T-helper 2 cell treated with Interferon-gamma antibody and Interleukin-4, amounts not matched to agents 5 μg/mL and 100 μg/mL, for 36 hours (primary cell): ENCODE data around the gene ADAMTS15.

Experiments used
- DNase-seq: peaks from one replicate; pipeline ENCODE4 v3.0.0; 2021; ENCODE audit warnings: low spot score
- H3K27ac Mint-ChIP-seq: one replicate; pipeline ENCODE4 v1.8.0; 2021; ENCODE audit warnings: mild to moderate bottlenecking, mixed read lengths
- H3K27me3 Mint-ChIP-seq: one replicate; pipeline ENCODE4 v1.8.0; 2021; ENCODE audit warnings: low read depth, mixed read lengths
- H3K36me3 Mint-ChIP-seq: one replicate; pipeline ENCODE4 v1.8.0; 2021; ENCODE audit warnings: low read depth, mixed read lengths
- H3K4me1 Mint-ChIP-seq: one replicate; pipeline ENCODE4 v1.8.0; 2021; ENCODE audit warnings: low read depth, mixed read lengths
- H3K4me3 Mint-ChIP-seq: one replicate; pipeline ENCODE4 v1.8.0; 2022; ENCODE audit warnings: mild to moderate bottlenecking, moderate library complexity, mixed read lengths
- H3K9me3 Mint-ChIP-seq: one replicate; pipeline ENCODE4 v1.8.0; 2021; ENCODE audit warnings: mixed read lengths

ADAMTS15 gene

DNA sequence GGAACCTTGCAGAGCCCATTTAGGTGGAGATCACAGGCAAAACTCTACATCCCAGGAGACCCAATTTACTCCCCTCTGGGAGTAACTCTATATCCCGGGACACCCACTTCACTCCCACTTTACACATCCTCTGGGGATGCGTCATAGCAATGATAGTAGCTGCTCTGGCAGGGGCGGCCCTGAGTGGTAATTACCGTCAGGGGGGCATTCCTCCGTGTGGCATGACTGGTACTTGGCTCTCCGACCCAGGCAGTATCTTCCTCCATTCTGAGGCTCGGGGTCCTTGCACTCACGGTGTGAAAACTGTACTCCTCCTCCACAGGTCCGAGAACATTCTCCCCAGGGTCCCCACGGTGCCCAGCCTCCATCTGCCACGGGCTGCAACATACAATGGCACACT lies 37.2 kb upstream of the ADAMTS15 start:
- Mint-ChIP-seq H3K27me3 (no peaks in the 10 kb centered on the region), H3K4me3 (no peak overlapping the region), H3K4me1 (no peaks in the 10 kb centered on the region), H3K36me3 (no peaks in the 10 kb centered on the region), H3K27ac (no peak overlapping the region), H3K9me3 (no peaks in the 10 kb centered on the region)
- no peak for DNase-seq

DNA sequence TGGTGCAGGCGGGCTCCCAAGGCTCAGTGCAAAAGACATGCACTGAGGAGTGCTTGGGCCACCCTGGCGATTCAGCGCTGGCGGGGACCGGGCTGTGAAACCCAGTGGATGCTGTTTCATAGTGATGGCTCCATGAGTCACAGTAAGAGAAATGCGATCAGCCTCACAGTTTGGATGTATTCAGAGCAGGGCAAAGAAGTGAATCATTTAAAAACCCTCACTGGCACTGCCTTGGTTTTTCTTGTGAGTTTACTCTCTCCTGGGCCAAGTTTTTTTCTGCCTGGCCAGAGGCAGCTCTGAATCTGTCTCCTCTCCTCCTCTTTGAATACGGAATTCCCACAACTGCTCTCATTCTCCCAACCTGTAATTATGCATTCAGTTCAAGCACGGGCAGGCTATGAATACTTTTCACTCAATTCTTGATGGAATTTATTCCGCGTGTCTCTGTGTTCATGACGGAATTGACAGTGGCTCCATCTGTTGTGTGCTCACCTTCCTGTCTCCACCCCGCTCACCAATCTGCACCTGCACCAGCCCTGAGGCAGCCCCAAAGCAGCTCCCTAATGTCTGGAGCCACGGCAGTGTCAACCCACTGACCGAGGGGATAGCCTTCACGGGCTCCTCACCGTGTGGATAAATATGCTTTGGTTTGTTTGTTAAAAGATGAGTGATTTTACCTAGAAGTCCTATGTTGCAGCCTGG lies 34.9 kb upstream of the ADAMTS15 start:
- H3K36me3 Mint-ChIP-seq: no peaks in the 10 kb centered on the region
- no peak for DNase-seq
- H3K27me3 Mint-ChIP-seq: no peaks in the 10 kb centered on the region
- H3K27ac Mint-ChIP-seq: no peak overlapping the region
- no peaks in the 10 kb centered on the region for H3K4me1 Mint-ChIP-seq
- H3K4me3 Mint-ChIP-seq: no peak overlapping the region
- H3K9me3 Mint-ChIP-seq: no peaks in the 10 kb centered on the region

DNA sequence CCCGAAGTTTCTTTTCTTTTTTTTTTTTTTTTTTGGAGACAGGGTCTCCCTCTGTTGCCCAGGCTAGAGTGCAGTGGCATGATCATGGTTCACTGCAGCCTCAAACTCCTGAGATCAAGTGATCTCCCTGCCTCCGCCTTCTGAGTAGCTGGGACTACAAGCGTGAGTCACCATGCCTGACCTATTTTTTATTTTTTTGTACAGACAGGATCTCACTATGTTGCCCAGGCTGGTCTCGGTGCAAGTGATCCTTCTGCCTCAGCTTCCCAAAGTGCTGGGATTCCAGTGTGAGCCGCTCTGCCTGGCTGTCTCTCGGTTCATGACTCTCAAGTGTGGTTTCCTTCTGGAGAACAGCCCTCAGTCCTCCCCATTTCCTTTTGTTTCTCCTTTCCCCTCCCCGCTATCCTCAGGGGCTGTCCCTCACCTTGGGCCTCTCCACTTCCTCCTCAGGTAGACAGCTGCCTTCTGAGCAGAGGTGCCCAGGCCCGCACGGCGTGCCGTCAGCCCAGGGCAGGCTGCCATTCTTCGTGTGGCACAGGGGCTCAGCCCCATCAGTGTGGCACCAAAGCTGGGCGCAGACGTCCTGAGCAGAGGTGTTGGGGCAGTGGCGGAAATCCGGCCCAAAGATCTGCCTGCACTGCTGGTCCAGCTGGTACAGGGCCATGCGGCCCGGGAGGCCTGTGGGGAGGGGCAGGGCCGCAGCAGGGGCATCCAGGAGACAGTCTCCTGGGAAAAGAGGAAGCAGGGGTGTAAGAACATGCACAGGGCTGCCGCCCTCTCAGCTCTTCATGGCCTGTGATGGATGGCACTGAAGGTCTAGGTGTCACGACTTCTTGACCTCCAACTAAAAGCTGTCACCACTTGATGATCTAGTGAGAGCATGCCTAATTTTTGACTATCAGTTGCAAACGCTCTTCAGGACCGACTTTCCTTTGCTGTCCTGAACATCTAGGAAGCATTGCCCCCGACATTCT lies 34.1 kb upstream of the ADAMTS15 start:
- H3K9me3 Mint-ChIP-seq: no peaks in the 10 kb centered on the region
- no peak for DNase-seq
- H3K27me3 Mint-ChIP-seq: no peaks in the 10 kb centered on the region
- no peaks in the 10 kb centered on the region for H3K36me3 Mint-ChIP-seq
- H3K27ac Mint-ChIP-seq: no peak overlapping the region
- H3K4me3 Mint-ChIP-seq: no peak overlapping the region
- H3K4me1 Mint-ChIP-seq: no peaks in the 10 kb centered on the region

DNA sequence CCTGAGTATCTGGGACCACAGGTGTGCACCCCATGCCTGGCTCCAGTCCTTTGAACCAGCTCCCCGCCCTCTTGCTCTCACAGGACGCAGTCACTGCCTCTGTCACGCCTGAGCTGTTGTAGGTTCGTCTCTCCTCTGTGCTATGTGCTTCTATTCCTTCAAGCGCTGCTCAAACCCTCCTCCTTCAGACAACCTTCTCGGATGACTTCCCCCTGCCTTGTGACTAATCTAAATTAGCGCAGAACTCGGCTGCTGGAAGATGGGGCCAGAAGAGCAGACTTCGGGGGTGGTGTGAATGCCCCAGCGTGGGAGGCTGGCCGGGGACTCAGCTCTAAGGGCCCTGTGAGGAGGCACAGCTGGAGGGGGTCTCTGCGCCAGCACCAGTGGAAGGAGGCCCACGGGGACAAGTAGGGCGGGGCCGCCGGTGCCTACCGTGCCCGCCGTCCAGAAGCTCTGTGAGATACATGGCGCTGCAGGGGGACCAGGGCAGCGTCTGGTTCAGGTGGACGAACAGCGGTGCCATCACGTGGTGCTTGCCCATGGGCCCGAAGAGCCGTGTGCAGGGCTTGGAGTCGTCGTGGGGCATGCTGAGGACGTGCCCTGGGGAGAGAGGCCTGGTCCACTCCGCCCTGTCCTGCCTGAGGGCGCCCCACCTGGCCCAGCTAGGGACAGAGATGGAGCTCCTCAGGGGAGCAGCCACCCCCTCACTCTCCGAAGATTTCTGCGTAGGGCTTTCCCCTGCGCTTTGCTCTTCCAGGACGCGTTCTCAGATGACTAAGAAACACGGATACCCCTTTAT lies 32.5 kb upstream of the ADAMTS15 start:
- H3K4me1 Mint-ChIP-seq: no peaks in the 10 kb centered on the region
- no peaks in the 10 kb centered on the region for H3K9me3 Mint-ChIP-seq
- H3K4me3 Mint-ChIP-seq: no peak overlapping the region
- peaks cover 1% of the 10 kb centered on the region for H3K27me3 Mint-ChIP-seq
- DNase-seq: no peak
- H3K36me3 Mint-ChIP-seq: no peaks in the 10 kb centered on the region
- no peak overlapping the region for H3K27ac Mint-ChIP-seq

DNA sequence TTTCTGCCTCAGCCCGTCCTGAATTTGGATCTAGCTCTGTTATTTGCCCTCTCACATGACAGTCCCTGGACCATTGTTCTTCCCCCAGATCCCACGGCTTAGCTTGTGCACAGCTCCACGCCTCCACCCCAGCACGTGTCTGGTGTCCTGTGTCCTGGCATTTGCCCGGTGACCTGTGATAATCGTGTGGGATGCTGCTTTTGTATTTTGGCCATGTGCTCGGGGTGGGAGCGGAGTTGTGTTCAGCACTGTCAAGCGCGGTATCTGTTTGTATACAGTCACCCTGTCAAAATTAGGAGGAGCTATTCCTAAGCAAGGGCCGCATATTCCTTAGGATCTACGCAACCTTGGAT lies 31.9 kb upstream of the ADAMTS15 start:
- no peak overlapping the region for H3K27ac Mint-ChIP-seq
- DNase-seq: no peak
- no peaks in the 10 kb centered on the region for H3K36me3 Mint-ChIP-seq
- H3K4me3 Mint-ChIP-seq: no peak overlapping the region
- H3K27me3 Mint-ChIP-seq: peaks cover 2% of the 10 kb centered on the region
- no peaks in the 10 kb centered on the region for H3K9me3 Mint-ChIP-seq
- H3K4me1 Mint-ChIP-seq: no peaks in the 10 kb centered on the region

DNA sequence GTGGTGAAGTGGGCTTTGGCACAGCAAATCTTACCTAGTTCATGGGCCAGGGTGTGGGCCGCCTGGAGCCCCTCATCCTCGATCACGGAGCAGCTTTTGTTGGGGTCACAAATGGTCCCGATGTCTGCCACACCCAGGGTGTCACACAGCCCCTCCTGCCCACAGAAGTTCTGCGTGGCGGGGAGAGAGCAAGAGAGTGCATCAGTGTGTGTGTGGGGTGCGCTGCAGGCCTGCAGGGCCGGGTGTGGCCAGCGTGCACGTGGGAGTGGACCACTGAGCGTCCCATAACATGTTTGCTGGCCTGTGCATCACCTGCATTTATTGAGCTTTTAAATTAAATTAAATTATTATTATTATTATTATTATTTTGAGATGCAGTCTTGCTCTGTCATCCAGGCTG lies 31.5 kb upstream of the ADAMTS15 start:
- Mint-ChIP-seq H3K27me3 (peaks cover 2% of the 10 kb centered on the region), H3K4me1 (no peaks in the 10 kb centered on the region), H3K9me3 (no peaks in the 10 kb centered on the region), H3K36me3 (no peaks in the 10 kb centered on the region), H3K27ac (no peak overlapping the region), H3K4me3 (no peak overlapping the region)
- no peak for DNase-seq

DNA sequence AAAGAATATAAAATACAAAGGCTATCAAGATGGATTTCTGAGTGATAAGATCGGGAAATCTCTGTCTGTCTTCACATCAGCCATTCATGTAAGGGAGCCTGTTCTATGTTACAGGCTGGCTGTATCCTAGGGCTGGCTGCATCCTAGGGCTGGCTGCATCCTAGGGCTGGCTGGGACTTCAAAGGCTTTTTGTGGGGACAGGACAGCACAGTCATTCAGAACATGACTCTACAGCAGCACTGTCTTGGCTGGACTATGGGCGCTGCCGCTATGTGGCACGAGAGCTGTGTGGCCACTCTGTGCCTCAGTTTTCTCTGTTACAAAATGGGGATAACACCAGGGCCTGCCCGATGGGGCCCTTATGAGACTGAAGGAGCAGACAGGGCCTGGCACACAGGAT lies 30.2 kb upstream of the ADAMTS15 start:
- peaks cover 4% of the 10 kb centered on the region for H3K27me3 Mint-ChIP-seq
- H3K27ac Mint-ChIP-seq: no peak overlapping the region
- no peak for DNase-seq
- H3K36me3 Mint-ChIP-seq: no peaks in the 10 kb centered on the region
- H3K4me1 Mint-ChIP-seq: no peaks in the 10 kb centered on the region
- no peaks in the 10 kb centered on the region for H3K9me3 Mint-ChIP-seq
- H3K4me3 Mint-ChIP-seq: no peak overlapping the region

DNA sequence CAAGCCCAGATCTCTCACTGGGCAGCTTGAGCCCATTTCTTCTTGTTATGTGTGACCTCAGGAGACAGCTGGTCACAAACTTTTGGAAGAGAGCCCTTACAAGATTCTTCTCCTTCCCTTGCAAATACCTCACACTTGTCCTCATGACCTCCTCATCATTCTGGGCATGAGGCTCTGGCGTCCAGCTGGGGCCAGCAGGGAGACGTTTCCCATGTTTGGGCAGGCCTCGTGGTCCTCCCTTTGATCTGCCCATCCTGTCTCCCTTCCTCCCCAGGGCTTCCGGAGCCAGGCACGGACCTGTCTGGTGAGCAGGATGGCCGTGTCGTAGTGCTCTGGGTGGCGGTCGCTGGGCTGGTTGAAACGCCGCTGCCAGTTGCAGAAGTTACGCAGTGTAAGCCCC lies 29.7 kb upstream of the ADAMTS15 start:
- no peaks in the 10 kb centered on the region for H3K9me3 Mint-ChIP-seq
- no peak overlapping the region for H3K4me3 Mint-ChIP-seq
- H3K36me3 Mint-ChIP-seq: no peaks in the 10 kb centered on the region
- no peaks in the 10 kb centered on the region for H3K4me1 Mint-ChIP-seq
- H3K27ac Mint-ChIP-seq: no peak overlapping the region
- H3K27me3 Mint-ChIP-seq: peaks cover 5% of the 10 kb centered on the region
- DNase-seq: no peak

DNA sequence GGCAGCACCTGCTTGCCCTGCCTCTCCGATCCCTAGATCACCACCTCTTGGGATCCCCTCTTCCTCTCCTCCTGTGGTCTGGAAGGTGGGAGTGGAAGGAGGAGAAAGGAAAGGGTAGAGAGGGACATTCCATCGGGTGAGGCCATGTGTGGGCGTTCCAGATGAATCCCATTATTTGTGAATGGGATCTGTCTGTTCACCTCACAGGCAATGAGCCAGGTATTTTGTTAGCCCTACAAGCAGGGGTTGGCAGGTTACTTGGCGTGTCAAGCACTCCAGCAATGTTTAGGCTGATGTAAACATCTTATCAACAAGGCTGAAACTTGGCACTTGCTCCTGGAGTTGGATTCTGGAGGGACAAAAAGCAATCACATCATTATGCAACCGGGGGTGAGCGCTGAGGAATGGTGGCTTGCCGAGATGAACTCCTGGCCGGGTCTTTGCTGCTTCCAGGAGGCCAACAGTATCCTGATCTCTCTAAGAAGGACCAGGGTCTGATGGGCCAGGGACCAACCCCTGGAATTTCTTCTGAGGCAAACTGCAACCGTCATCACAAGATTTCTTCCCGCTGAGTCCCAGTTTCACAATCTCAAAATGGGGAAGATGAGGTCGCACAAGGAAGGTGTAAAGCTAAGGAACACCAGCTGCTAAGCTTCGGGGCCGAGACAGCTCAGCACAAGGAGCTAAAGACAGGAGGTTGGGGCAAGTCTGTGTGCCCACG lies 27.8 kb upstream of the ADAMTS15 start:
- no peaks in the 10 kb centered on the region for H3K4me1 Mint-ChIP-seq
- no peak for DNase-seq
- no peak overlapping the region for H3K27ac Mint-ChIP-seq
- no peaks in the 10 kb centered on the region for H3K9me3 Mint-ChIP-seq
- no peaks in the 10 kb centered on the region for H3K36me3 Mint-ChIP-seq
- peaks cover 15% of the 10 kb centered on the region for H3K27me3 Mint-ChIP-seq
- no peak overlapping the region for H3K4me3 Mint-ChIP-seq

DNA sequence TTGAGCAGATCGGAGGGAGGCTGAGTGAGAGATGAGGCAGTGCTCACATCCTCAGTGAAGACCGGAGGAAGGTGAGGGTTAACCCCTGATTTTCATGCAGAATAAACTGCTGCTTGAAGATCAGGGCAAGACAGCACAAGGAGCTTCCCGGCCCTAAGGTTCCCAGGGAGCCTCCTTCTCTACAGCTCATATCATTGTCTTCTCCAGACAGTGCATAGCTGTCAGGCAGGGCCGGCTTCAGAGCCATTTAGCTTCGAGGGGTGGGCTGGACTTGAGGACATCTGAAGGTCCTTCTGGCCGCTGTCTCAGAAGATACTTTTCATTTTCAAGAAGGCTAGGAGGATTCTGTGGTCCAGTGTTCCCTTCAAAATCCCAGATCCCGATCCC lies 27.3 kb upstream of the ADAMTS15 start:
- Mint-ChIP-seq H3K27me3 (peaks cover 19% of the 10 kb centered on the region), H3K4me1 (no peaks in the 10 kb centered on the region), H3K27ac (no peak overlapping the region), H3K4me3 (no peak overlapping the region), H3K9me3 (no peaks in the 10 kb centered on the region), H3K36me3 (no peaks in the 10 kb centered on the region)
- DNase-seq: no peak

DNA sequence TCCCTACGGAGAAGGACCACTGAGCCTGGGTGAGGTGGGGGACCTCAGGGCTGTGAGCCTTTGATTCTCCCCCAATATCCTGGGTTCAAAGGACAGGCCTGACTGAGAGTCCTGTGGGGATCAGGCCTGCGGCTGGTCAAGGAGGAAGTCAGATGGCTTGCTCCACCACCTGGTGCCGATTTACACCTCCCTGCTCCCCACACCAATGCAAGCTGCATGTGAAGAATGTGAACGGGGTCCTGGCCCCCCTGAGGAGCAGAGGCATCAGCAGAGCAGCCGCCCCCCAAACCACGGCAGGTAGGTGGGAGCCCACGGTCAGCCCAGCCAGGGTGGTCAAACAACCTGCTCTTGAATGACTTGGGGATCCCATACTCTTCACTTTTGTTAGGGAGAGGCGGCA lies 26.7 kb upstream of the ADAMTS15 start:
- Mint-ChIP-seq H3K9me3 (no peaks in the 10 kb centered on the region), H3K4me1 (no peaks in the 10 kb centered on the region), H3K27me3 (peaks cover 24% of the 10 kb centered on the region), H3K4me3 (no peak overlapping the region), H3K27ac (no peak overlapping the region), H3K36me3 (no peaks in the 10 kb centered on the region)
- no peak for DNase-seq

DNA sequence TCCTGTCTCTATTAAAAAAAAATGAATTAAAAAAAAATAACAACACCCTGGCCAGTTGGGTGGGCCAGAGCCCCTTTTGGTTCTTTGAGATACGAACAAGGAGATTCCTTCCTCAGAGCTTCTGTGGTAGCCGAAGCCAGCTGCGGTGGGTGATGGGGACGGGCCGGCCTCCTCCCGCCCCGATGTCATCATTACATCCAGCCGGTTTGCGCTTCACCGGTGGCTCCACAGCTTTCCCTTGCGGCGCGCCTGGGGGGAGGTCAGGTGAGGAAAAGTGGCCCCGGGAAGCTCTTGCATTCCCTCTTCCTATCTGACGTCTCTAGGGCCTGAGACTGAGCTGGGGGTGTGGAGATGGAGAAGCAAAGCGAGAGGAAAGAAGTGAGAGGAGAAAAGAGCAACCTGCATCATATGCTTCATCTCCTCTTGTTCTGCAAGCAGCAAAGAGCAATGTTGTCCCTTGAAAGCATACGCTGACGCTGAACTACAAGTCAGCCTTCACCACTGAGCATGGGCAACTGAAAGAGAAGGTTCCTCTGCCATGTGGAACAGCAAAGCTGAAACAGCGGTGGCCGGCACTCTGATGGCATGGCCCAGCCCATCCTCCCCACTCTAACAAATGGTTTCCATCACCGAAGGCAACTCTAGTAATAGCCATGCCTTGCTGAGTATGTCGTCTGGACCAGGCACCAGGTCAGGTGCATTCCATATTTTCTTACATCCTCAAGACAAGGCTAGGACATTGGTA lies 26.0 kb upstream of the ADAMTS15 start:
- H3K4me3 Mint-ChIP-seq: no peak overlapping the region
- H3K27me3 Mint-ChIP-seq: peaks cover 31% of the 10 kb centered on the region
- H3K36me3 Mint-ChIP-seq: no peaks in the 10 kb centered on the region

DNA sequence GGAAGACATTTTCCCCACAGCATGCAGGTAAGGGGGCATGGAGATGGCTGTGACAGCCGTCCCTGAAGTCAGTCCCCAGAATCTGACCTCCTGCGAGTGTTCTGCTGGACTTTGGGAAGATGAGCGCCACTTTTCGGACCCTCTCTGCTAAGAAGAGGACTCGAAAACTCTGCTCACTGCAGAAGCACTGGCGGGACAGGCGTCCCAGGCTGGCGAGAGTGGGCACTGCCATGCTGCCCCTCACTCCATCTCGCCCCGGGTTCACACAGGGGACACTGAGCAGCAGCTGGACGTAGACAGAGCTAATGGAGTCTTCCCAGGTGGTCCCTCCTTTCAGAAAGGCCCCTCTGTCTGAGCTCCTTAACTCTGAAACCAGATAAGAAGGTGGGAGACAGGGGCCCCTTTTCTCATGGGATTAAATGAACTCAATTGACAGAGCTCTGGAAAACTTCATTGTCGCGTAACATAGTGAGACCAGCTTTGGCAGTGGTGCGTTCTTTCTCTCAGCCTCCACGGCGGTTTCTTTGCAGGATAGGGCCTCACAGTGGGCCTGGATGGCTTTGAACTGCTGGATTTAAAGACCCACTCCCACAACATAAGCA lies 24.8 kb upstream of the ADAMTS15 start:
- Mint-ChIP-seq H3K27me3 (peaks cover 34% of the 10 kb centered on the region), H3K36me3 (no peaks in the 10 kb centered on the region), H3K4me3 (no peak overlapping the region), H3K9me3 (no peaks in the 10 kb centered on the region), H3K27ac (no peak overlapping the region), H3K4me1 (peaks cover 2% of the 10 kb centered on the region)
- DNase-seq: no peak

More for the DNA sequence above, 26.0 kb upstream of the ADAMTS15 start:
- Mint-ChIP-seq H3K4me1 (no peaks in the 10 kb centered on the region), H3K27ac (no peak overlapping the region), H3K9me3 (no peaks in the 10 kb centered on the region)
- no peak for DNase-seq
